B cell (primary cell): ENCODE measurements around the gene TSSK6. TPM values are rescaled to one million over a fixed set of nuclear protein-coding genes. Genes with fewer than 3 reads are reported as not detected.

ENCODE experiments used
- ATAC-seq: fragments of 200-7000 bp; cut with Tn5 transposase; one replicate; pipeline ENCODE4 v1.10.0; 2021; ENCODE audit warnings: low read depth, mild to moderate bottlenecking, moderate number of reproducible peaks, moderate library complexity
- CTCF ChIA-PET: fragments of 350-600 bp; sonication (Branson Sonifier 250); formaldehyde crosslinking; loops from one replicate; lab custom pipeline; 2021; ENCODE audit warnings: antibody characterized with exemption, inconsistent platforms; lab: Charles Lee
- POLR2A ChIA-PET: fragments of 350-600 bp; sonication (Branson Sonifier 250); formaldehyde crosslinking; loops from one replicate; lab custom pipeline; 2021; ENCODE audit warnings: antibody characterized with exemption; lab: Charles Lee
- DNase-seq: peaks from one replicate; pipeline ENCODE4 v3.0.0; 2013
- H2AFZ ChIP-seq: 2 replicates; pipeline ENCODE4 v1.6.1; 2012; ENCODE audit warnings: mild to moderate bottlenecking, low read depth, low read length; ENCODE audit not compliant: insufficient read depth, poor library complexity, severe bottlenecking
- H3K27ac ChIP-seq, 2 donors: 1 replicate in 1 of 2; 2 replicates in 1 of 2; pipeline ENCODE4 v1.5.1; 2012 to 2013; ENCODE audit warnings: low read length in 2 of 2, mild to moderate bottlenecking in 2 of 2, moderate library complexity in 1 of 2
- H3K27me3 ChIP-seq, 4 experiments: fragments of 200-600 bp in 1 of 4; sonication (generic) in 1 of 4; replicated peaks in 1 of 4; 1 replicate in 2 of 4; 2 replicates in 2 of 4; pipeline versions ENCODE4 v1.6.1 to v1.7.0; 2013 to 2016; ENCODE audit warnings: low read length in 3 of 4, mild to moderate bottlenecking in 2 of 4, mixed read lengths in 1 of 4, moderate library complexity in 1 of 4; ENCODE audit not compliant: insufficient read depth in 4 of 4, control insufficient read depth in 3 of 4; ENCODE audit errors: control extremely low read depth in 1 of 4
- H3K36me3 ChIP-seq, 2 experiments: replicated peaks in 1 of 2; 1 replicate in 1 of 2; 2 replicates in 1 of 2; pipeline versions ENCODE4 v1.6.1 to v1.7.1; 2013; ENCODE audit warnings: low read length in 1 of 2; ENCODE audit not compliant: insufficient read depth in 2 of 2, control insufficient read depth in 1 of 2; ENCODE audit errors: control extremely low read depth in 1 of 2, extremely low read depth in 1 of 2
- H3K4me1 ChIP-seq, 2 donors: fragments of 200-600 bp in 1 of 2; sonication (generic) in 1 of 2; 1 replicate in 1 of 2; 2 replicates in 1 of 2; pipeline versions ENCODE4 v1.5.1 to v1.6.1; 2013 to 2017; ENCODE audit warnings: low read length in 2 of 2; ENCODE audit not compliant: control insufficient read depth in 2 of 2, insufficient read depth in 2 of 2
- H3K4me2 ChIP-seq: replicated peaks from 2 replicates; pipeline ENCODE3; 2012; ENCODE audit warnings: mild to moderate bottlenecking, low read depth, low read length; ENCODE audit not compliant: poor library complexity, severe bottlenecking
- H3K4me3 ChIP-seq, 5 experiments: fragments of 200-600 bp in 1 of 5; sonication (generic) in 1 of 5; 1 replicate in 3 of 5; 2 replicates in 2 of 5; pipeline versions ENCODE4 v1.5.1 to v1.7.0; 2011 to 2016; ENCODE audit warnings: low read length in 4 of 5, mild to moderate bottlenecking in 4 of 5, low read depth in 2 of 5, control low read depth in 1 of 5, moderate library complexity in 1 of 5; ENCODE audit not compliant: insufficient read depth in 1 of 5; ENCODE audit errors: control extremely low read depth in 1 of 5, extremely low read depth in 1 of 5
- H3K79me2 ChIP-seq: fragments of 200-600 bp; sonication (generic); one replicate; pipeline ENCODE4 v1.6.0; 2016; ENCODE audit warnings: low read length; ENCODE audit not compliant: control insufficient read depth, insufficient read depth
- H3K9ac ChIP-seq: fragments of 200-600 bp; sonication (generic); 2 replicates; pipeline ENCODE4 v1.6.1; 2017; ENCODE audit warnings: mild to moderate bottlenecking, low read length, moderate library complexity
- H3K9me3 ChIP-seq, 3 donors: one replicate each; pipeline versions ENCODE4 v1.6.1 to v1.7.1; 2013; ENCODE audit warnings: low read length in 2 of 3; ENCODE audit not compliant: control insufficient read depth in 2 of 3, insufficient read depth in 1 of 3; ENCODE audit errors: control extremely low read depth in 1 of 3
- H4K20me1 ChIP-seq: 2 replicates; pipeline ENCODE4 v1.6.0; 2012; ENCODE audit warnings: mild to moderate bottlenecking, low read length; ENCODE audit not compliant: insufficient read depth, control insufficient read depth, poor library complexity, severe bottlenecking
- H3K27ac Mint-ChIP-seq: one replicate; pipeline ENCODE4 v1.8.0; 2021; ENCODE audit warnings: mixed read lengths
- H3K27me3 Mint-ChIP-seq: one replicate; pipeline ENCODE4 v1.8.0; 2021; ENCODE audit warnings: mixed read lengths
- H3K4me1 Mint-ChIP-seq: one replicate; pipeline ENCODE4 v1.8.0; 2021; ENCODE audit warnings: mixed read lengths
- H3K4me3 Mint-ChIP-seq: one replicate; pipeline ENCODE4 v1.8.0; 2021; ENCODE audit warnings: mixed read lengths
- H3K9me3 Mint-ChIP-seq: one replicate; pipeline ENCODE4 v1.8.0; 2022; ENCODE audit warnings: mixed read lengths; ENCODE audit not compliant: insufficient read depth
- CTCF ChIP-seq: fragments of 200-600 bp; IDR thresholded peaks from one replicate; pipeline ENCODE4 v1.8.0; 2022; ENCODE audit warnings: antibody characterized with exemption, mild to moderate bottlenecking
- EZH2 ChIP-seq: IDR thresholded peaks from 2 replicates; pipeline ENCODE4 v1.6.1; 2012; ENCODE audit warnings: borderline replicate concordance, low read depth, mild to moderate bottlenecking, moderate library complexity, low read length; ENCODE audit not compliant: insufficient read depth, poor library complexity, severe bottlenecking
- WGBS: methylation state at CpG from one replicate; pipeline ENCODE4 v1.1.5; 2013; ENCODE audit warnings: missing lambda C conversion rate; ENCODE audit not compliant: insufficient coverage; 5-methylcytosine and 5-hydroxymethylcytosine counted together
- intact Hi-C: fragments of 100-400 bp; cut with micrococcal nuclease; formaldehyde crosslinking; loops from one replicate; pipeline ENCODE4 v1.10.0; 2022
- polyA plus RNA-seq: library from polyadenylated mRNA; depleted of rRNA; stranded (reverse); fragments of >200 nt; gene quantifications from 2 replicates; pipeline ENCODE4 v1.2.3, GENCODE V29; 2012
- total RNA-seq, 2 donors: library from RNA; stranded (reverse); fragments of 120-200 nt in 1 of 2; gene quantifications; 1 replicate in 1 of 2; 2 replicates in 1 of 2; pipeline versions ENCODE4 v1.2.3 to v1.2.4, GENCODE V29; 2013 to 2022

Gene TSSK6
- total and polyA plus RNA-seq, 2 donors (not counting 1 experiment from before 2014, with no cell fraction given) = 8.9 to 9.6 TPM

- Mint-ChIP-seq H3K9me3 (no peaks in the 10 kb centered on the region), H3K27me3 (no peaks in the 10 kb centered on the region), H3K4me3 (peak overlapping the region; percentile 63), H3K27ac (peak overlapping the region; percentile 89), H3K4me1 (peaks cover 60% of the 10 kb centered on the region)
- ATAC-seq (peak; percentile 79), DNase-seq (peak; percentile 55)
- TF ChIP-seq CTCF (no peak), EZH2 (no peak)
- peak overlapping the region; percentile 34 for H3K4me2 ChIP-seq
- H3K9me3 ChIP-seq = no peaks in the 10 kb centered on the region
- no peaks in the 10 kb centered on the region for H4K20me1 ChIP-seq
- peaks cover 0 to 18% of the 10 kb centered on the region in 2 experiments for H3K36me3 ChIP-seq
- peak overlapping the region; percentile 44 to 62 for H3K27ac ChIP-seq
- WGBS = 57% methylated on average over 8 of the region's 15 CpGs
- ChIA-PET POLR2A (interaction anchor here (0.6 to 0.9 kb wide), 4 partner anchors 14 to 121 kb away, joined by 3 to 5 read pairs (median 4); no protein-coding TSS in a partner anchor), CTCF (interaction anchor here (0.6 to 9.6 kb wide), 7 partner anchors 13 to 142 kb away, joined by 3 to 301 read pairs (median 6); partner anchors contain the start of gene GATAD2A)
- H3K9ac ChIP-seq = no peak overlapping the region
- H3K79me2 ChIP-seq = peaks cover 69% of the 10 kb centered on the region
- H3K4me1 ChIP-seq = peaks cover 33 to 50% of the 10 kb centered on the region in 2 donors
- H2AFZ ChIP-seq = no peak overlapping the region
- H3K4me3 ChIP-seq = no peak overlapping the region
- no peaks in the 10 kb centered on the region for H3K27me3 ChIP-seq
- intact Hi-C loops = loop anchor here (1.0 to 5.0 kb wide), 4 partner anchors 26 to 100 kb away; partner anchors contain the start of gene GATAD2A
These were observed 30.0 kb downstream of the TSSK6 start for GRCh38 chr19:19485161-19485997.
